ENCODE results near the gene NPR2.

Gene NPR2

GRCh38 chr9:35756275-35757225, 34.8 kb upstream of the NPR2 start:
- TF ChIP-seq POLR2A (IDR thresholded peaks at IDR 0.05; ENCODE audit: low read depth, low read length) = no peak
- DNase-seq (ENCODE audit: insufficient read length, low spot score) (peak; percentile 36), FAIRE-seq (no peak)

DNA sequence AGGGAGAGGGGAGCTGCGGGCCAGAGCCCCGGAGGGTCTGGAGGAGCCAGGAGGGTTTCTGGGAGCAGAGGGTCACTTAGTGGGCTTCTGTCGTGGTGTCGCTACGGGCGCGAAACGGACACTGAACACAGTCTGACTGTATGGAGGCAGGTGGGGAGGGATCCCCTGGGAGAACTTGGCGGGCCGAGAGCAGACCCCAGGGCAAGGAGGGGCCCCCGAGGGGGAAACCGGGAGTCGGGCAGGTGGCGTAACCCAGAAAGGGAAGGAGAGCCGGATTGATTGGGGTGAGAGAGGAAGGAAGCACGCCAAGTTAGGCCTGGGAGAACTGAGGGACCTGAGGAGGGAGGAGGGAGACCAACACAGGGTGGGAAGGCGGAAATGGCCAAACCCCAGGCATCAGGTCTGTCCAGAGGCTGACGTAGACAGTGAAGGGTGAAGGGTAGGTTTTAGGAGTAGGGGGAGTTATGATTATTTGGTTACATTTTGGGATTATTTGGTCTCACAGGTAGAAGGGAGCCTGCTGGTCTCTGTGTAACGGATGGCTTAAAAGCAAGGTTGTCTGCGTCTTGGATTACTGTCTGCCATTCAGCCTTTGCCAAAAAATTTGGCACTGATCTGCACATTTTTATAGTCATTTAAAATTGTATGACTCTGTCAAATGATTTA, 34.0 kb upstream of the NPR2 start:
- no peak for FAIRE-seq

GRCh38 chr9:35757892-35758275, 33.5 kb upstream of the NPR2 start:
- FAIRE-seq (no peak), DNase-seq (ENCODE audit: insufficient read length, low spot score) (no peak)
- TF ChIP-seq POLR2A (IDR thresholded peaks at IDR 0.05; ENCODE audit: low read depth, low read length) = no peak

More for the DNA sequence above, 34.0 kb upstream of the NPR2 start:
- no peak for TF ChIP-seq POLR2A (IDR thresholded peaks at IDR 0.05; ENCODE audit: low read depth, low read length)
- peak; percentile 12 for DNase-seq (ENCODE audit: insufficient read length, low spot score)

GRCh38 chr9:35758475-35759050, 32.8 kb upstream of the NPR2 start:
- no peak for TF ChIP-seq POLR2A (IDR thresholded peaks at IDR 0.05; ENCODE audit: low read depth, low read length)
- FAIRE-seq = no peak
- no peak for DNase-seq (ENCODE audit: insufficient read length, low spot score)

DNA sequence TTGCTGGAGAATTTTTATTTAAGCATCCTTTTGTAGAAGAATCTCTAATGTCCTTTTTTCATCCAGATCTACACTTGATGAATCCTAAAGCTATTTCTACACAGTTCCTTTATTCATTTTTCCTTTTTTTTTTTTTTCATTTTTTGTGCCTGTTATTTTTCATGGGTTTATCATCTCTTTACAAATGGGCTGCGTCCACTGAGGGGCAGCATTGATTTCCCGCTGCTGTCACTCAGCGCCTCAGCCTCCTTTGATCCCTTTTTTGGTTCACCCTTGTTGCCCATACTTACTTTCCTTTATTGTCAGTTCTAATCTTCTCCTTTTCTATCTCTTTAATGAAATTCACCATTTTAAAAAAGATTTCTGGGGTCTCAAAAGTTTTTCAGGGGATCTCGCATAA, 31.6 kb upstream of the NPR2 start:
- no peak for FAIRE-seq
- no peak for TF ChIP-seq POLR2A (IDR thresholded peaks at IDR 0.05; ENCODE audit: low read depth, low read length)
- no peak for DNase-seq (ENCODE audit: insufficient read length, low spot score)

GRCh38 chr9:35760651-35761050, 30.7 kb upstream of the NPR2 start:
- FAIRE-seq (no peak), DNase-seq (ENCODE audit: insufficient read length, low spot score) (no peak)
- TF ChIP-seq POLR2A (IDR thresholded peaks at IDR 0.05; ENCODE audit: low read depth, low read length) = no peak

DNA sequence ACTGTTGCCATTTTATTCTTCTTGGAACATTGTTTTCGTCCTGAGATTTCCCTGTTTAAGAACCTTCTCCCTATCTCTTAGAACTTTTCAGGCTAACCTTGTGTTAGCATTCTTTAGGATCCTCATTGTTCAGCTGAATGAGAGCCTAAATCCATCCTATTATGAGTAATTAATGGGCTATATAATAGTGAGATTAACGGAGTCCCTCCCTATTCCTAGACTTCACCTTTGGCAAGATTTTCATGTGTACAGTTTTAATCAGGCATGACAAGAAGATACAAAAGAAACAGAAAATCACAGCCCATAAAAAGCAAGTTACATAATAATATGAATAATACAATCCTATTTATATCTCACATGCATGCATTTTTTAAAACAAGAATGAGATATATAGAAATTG, 28.2 kb upstream of the NPR2 start:
- DNase-seq (ENCODE audit: insufficient read length, low spot score) = no peak
- TF ChIP-seq POLR2A (IDR thresholded peaks at IDR 0.05; ENCODE audit: low read depth, low read length) = no peak
- FAIRE-seq = no peak

DNA sequence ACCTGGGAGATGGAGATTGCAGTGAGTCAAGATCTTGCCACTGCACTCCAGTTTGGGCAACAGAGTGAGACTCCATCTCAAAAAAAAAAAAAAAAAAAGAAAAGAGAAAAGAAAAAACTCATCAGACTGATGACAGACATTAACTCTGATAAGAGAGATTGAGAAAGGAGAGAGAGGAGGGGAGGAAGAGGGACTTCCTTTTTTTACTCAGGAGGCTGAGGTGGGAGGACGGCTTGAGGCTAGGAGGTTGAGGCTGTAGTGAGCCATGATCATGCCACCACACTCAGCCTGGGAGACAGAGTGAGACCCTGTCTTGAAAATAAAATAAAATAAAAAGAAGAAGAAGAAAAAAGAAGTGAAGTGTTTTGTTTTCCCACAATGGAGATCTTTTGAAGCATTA, 27.6 kb upstream of the NPR2 start:
- FAIRE-seq = no peak
- no peak for TF ChIP-seq POLR2A (IDR thresholded peaks at IDR 0.05; ENCODE audit: low read depth, low read length)
- no peak for DNase-seq (ENCODE audit: insufficient read length, low spot score)

- FAIRE-seq (no peak), DNase-seq (ENCODE audit: insufficient read length, low spot score) (no peak)
- TF ChIP-seq POLR2A (IDR thresholded peaks at IDR 0.05; ENCODE audit: low read depth, low read length) = no peak
These were observed 24.4 kb upstream of the NPR2 start for GRCh38 chr9:35766997-35767396.

- TF ChIP-seq POLR2A (IDR thresholded peaks at IDR 0.05; ENCODE audit: low read depth, low read length) = no peak
- DNase-seq (ENCODE audit: insufficient read length, low spot score) = no peak
- no peak for FAIRE-seq
These were observed 23.9 kb upstream of the NPR2 start for GRCh38 chr9:35767458-35767857.

GRCh38 chr9:35769763-35770162, 21.6 kb upstream of the NPR2 start:
- no peak for DNase-seq (ENCODE audit: insufficient read length, low spot score)
- no peak for FAIRE-seq
- TF ChIP-seq POLR2A (IDR thresholded peaks at IDR 0.05; ENCODE audit: low read depth, low read length) = no peak

- no peak for TF ChIP-seq POLR2A (IDR thresholded peaks at IDR 0.05; ENCODE audit: low read depth, low read length)
- FAIRE-seq (no peak), DNase-seq (ENCODE audit: insufficient read length, low spot score) (no peak)
These were observed 20.3 kb upstream of the NPR2 start for GRCh38 chr9:35771075-35771433.

- no peak for FAIRE-seq
- TF ChIP-seq POLR2A (IDR thresholded peaks at IDR 0.05; ENCODE audit: low read depth, low read length) = no peak
- no peak for DNase-seq (ENCODE audit: insufficient read length, low spot score)
These were observed 19.9 kb upstream of the NPR2 start for GRCh38 chr9:35771534-35771933.

- DNase-seq (ENCODE audit: insufficient read length, low spot score) (no peak), FAIRE-seq (peak; percentile 11)
- TF ChIP-seq POLR2A (IDR thresholded peaks at IDR 0.05; ENCODE audit: low read depth, low read length) = no peak
These were observed 19.4 kb upstream of the NPR2 start for GRCh38 chr9:35771943-35772342.
